ENCODE results near the gene DSC1. TPM values are rescaled to one million over a fixed set of nuclear protein-coding genes. Genes with fewer than 3 reads are reported as not detected.

The DSC1 gene
- total and polyA plus RNA-seq, 3 donors from 2014 or later, result 0.07 to 0.12 TPM; not detected in 1

DNA sequence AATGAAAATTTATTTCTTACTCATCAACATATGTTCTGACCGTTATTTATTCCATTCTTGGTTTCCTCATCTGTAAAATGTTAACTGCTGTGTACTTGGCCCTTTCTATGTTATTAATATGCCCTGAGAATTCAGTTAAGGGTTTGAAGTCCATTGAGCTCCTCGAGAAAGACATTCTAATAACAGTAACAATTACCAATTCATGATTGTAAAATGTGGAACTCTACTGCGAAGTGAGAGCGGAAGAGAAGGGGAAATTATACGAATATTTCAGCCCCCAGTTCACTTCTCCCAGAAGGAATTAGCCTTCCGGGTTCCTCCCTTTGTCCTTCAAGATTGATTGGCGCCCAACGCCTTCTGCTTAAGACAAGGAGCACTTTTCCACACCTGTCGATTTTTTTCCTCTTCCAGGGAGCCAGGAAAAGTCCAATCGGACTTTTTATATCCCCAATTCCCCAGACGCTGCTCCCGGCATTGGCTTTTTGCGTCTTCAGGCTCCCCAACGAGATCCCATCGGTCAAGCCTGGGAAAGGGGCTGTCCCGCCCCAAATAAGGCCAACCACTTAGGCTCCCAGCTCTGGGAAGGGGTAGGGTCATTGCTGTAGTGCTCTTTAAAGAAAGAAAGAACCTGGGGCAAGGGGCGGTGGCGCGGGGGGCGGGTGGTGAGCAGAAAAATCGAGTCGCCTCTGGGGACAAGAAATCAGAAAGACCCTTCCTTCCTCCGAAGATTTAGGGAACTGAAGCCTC is 62.0 kb downstream of the DSC1 start:
- Histone ChIP-seq H3K36me3 (ENCODE audit: low read depth, missing control alignments) (no peaks in the 10 kb centered on the region), H3K4me3 (peak overlapping the region; percentile 47 to 70), H3K9me3 (no peaks in the 10 kb centered on the region), H3K27me3 (no peaks in the 10 kb centered on the region), H3K27ac (peak overlapping the region in 1 of 2 donors; percentile 62), H3K4me1 (peaks cover 4% of the 10 kb centered on the region)
- no peak for DNase-seq
- TF ChIP-seq, protein P1, sequence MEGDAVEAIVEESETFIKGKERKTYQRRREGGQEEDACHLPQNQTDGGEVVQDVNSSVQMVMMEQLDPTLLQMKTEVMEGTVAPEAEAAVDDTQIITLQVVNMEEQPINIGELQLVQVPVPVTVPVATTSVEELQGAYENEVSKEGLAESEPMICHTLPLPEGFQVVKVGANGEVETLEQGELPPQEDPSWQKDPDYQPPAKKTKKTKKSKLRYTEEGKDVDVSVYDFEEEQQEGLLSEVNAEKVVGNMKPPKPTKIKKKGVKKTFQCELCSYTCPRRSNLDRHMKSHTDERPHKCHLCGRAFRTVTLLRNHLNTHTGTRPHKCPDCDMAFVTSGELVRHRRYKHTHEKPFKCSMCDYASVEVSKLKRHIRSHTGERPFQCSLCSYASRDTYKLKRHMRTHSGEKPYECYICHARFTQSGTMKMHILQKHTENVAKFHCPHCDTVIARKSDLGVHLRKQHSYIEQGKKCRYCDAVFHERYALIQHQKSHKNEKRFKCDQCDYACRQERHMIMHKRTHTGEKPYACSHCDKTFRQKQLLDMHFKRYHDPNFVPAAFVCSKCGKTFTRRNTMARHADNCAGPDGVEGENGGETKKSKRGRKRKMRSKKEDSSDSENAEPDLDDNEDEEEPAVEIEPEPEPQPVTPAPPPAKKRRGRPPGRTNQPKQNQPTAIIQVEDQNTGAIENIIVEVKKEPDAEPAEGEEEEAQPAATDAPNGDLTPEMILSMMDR (IDR thresholded peaks at IDR 0.05), result no peak
- no peak for TF ChIP-seq POLR2A (IDR thresholded peaks at IDR 0.05)
- 15 to 19% methylated on average over 23 of the region's 23 CpGs for WGBS, 2 donors
- intact Hi-C loops (cut with DNase I; ENCODE audit: low total_unique reads), result no loop called here

DNA sequence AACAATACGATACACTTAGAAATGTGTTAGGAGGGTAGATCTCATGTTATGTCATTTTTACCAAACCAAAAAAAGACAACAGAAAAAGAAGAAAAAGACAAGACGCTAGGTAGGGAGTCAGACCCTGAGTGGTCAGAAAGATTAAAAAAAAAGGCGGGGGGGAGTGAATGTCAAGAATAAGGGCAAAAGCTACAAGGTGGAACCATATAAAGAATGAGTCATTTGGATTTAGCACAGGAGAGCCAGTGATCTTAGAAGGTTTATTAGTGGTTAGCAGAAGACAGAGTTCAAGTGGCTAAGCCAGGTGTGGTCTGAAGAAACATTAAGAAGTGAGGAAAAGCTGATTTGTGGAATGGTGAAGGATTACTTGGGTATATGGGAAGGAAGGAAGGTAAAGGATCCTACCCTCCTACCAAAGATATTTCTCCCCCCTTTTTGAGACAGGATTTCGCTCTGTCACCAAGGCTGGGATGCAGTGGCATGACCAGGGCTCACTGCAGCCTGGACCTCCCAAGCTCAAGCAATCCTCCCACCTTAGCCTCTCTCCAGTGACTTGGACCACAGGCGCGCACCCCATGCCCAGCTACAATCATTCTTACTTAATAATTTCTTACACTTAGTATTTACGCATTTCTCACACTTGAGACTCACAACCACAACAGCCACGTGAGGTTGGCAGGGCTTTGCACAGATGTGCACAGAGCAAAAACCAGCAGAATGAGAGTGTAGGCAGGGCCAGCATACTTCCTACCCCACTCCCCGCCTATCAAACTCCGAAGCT is 63.0 kb downstream of the DSC1 start:
- Histone ChIP-seq H3K9me3 (no peaks in the 10 kb centered on the region), H3K4me1 (peaks cover 4% of the 10 kb centered on the region), H3K36me3 (ENCODE audit: low read depth, missing control alignments) (no peaks in the 10 kb centered on the region), H3K27ac (no peak overlapping the region), H3K27me3 (no peaks in the 10 kb centered on the region), H3K4me3 (no peak overlapping the region)
- DNase-seq, result no peak
- no peak for TF ChIP-seq POLR2A (IDR thresholded peaks at IDR 0.05)
- TF ChIP-seq, protein P1 (IDR thresholded peaks at IDR 0.05), result no peak
- intact Hi-C loops (cut with DNase I; ENCODE audit: low total_unique reads), result no loop called here
- WGBS, 2 donors, result 70 to 75% methylated on average over 10 of the region's 10 CpGs

DNA sequence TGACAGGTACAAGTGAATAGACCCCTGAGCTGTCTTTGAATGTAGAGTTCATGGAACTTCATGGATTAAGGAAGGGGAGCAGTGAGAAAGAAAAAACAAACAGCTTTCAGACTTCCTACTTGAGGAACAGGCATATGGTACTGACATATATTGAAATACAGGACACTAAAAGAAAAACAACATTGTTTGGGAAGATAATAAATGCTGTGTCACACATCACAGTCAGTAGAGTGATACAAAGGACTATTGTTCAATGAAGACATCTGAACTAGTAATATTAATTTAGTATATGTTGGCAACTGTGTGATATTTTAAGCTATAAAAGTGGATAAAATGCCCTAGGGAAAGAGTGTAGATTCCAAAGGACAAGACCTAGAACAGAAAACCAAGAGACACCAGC is 63.8 kb downstream of the DSC1 start:
- DNase-seq, result no peak
- no peak overlapping the region for H3K27ac ChIP-seq
- intact Hi-C loops (cut with DNase I; ENCODE audit: low total_unique reads), result no loop called here

DNA sequence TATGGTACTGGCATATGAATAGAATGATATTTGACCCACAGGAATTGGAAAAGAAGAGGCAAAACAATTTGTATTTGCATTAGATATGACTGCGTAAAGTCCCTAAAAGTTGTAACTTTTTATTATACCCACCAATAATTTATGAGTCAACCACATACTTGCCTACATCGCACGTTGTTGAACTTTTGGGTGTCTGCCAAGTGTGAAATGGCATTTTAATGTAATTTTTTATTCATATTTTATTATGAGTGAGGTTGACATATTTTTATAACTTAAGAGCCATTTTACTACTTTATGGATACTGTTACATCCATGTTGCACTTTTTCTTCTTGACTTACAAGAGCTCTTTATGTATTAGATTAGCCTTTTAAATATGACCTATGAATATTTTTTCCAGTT is 65.0 kb downstream of the DSC1 start:
- peaks cover 4% of the 10 kb centered on the region for H3K4me1 ChIP-seq
- TF ChIP-seq POLR2A (IDR thresholded peaks at IDR 0.05), result no peak
- TF ChIP-seq, protein P1 (IDR thresholded peaks at IDR 0.05), result no peak
- no peaks in the 10 kb centered on the region for H3K36me3 ChIP-seq (ENCODE audit: low read depth, missing control alignments)
- intact Hi-C loops (cut with DNase I; ENCODE audit: low total_unique reads), result no loop called here
- H3K27ac ChIP-seq, result no peak overlapping the region
- 66 to 69% methylated on average over 3 of the region's 3 CpGs for WGBS, 2 donors
- DNase-seq, result no peak
- no peaks in the 10 kb centered on the region for H3K9me3 ChIP-seq
- no peaks in the 10 kb centered on the region for H3K27me3 ChIP-seq
- no peak overlapping the region for H3K4me3 ChIP-seq

More for the DNA sequence above, 63.8 kb downstream of the DSC1 start:
- TF ChIP-seq, protein P1 (IDR thresholded peaks at IDR 0.05), result no peak
- TF ChIP-seq POLR2A (IDR thresholded peaks at IDR 0.05), result no peak
- Histone ChIP-seq H3K27me3 (no peaks in the 10 kb centered on the region), H3K9me3 (no peaks in the 10 kb centered on the region), H3K4me1 (peaks cover 4% of the 10 kb centered on the region), H3K4me3 (no peak overlapping the region), H3K36me3 (ENCODE audit: low read depth, missing control alignments) (no peaks in the 10 kb centered on the region)

Data from testis (tissue), 3 donors.